PFSK-1 (cell line): ENCODE data around the gene KSR2.

Experiments
- FOXP2 ChIP-seq: optimal IDR thresholded peaks from 2 replicates; pipeline ENCODE3; 2011; ENCODE audit warnings: borderline replicate concordance, control low read depth, inconsistent platforms; ENCODE audit not compliant: insufficient read depth; ENCODE audit errors: extremely low read length, extremely low read depth
- POLR2AphosphoS5 ChIP-seq: IDR thresholded peaks from 2 replicates; pipeline ENCODE4 v1.6.1; 2012; ENCODE audit warnings: low read depth, mild to moderate bottlenecking, control low read depth, low read length, moderate library complexity
- SIN3A ChIP-seq: IDR thresholded peaks from 2 replicates; pipeline ENCODE4 v1.6.1; 2012; ENCODE audit warnings: mild to moderate bottlenecking, low read length, moderate library complexity, borderline replicate concordance; ENCODE audit not compliant: insufficient read depth
- TAF1 ChIP-seq: IDR thresholded peaks from 2 replicates; pipeline ENCODE4 v1.6.1; 2012; ENCODE audit warnings: low read length, control low read depth, borderline replicate concordance; ENCODE audit not compliant: insufficient read depth
- TF ChIP-seq, protein P1 (sequence below), 2 experiments: IDR thresholded peaks; 2 replicates each; pipeline versions ENCODE4 v1.6.1 to v1.8.0; 2011 to 2012; ENCODE audit warnings: low read depth in 2 of 2, low read length in 2 of 2, control low read depth in 1 of 2, inconsistent platforms in 1 of 2, mild to moderate bottlenecking in 1 of 2, moderate library complexity in 1 of 2; ENCODE audit not compliant: insufficient read depth in 1 of 2

KSR2 gene

DNA sequence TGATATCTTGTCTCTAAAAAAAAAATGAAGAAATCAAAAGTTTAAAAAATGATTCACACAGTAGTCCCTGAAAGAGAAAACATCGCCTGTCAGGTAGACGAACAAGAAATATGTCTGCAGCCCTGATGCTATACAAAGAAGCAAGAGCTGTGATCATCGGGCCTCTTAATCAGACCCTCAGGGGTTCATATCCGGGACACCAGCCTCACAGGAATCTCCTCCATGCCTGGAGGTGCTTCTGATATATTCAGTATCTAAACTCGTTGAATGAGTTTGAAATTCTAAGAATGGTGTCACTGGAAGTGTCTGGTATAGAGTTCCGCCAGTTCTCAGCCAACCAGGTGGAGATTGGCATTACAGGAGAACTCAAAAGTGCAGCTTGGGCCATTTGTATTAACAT, 64.7 kb downstream of the KSR2 start:
- no peak for TF ChIP-seq TAF1
- TF ChIP-seq, protein P1, sequence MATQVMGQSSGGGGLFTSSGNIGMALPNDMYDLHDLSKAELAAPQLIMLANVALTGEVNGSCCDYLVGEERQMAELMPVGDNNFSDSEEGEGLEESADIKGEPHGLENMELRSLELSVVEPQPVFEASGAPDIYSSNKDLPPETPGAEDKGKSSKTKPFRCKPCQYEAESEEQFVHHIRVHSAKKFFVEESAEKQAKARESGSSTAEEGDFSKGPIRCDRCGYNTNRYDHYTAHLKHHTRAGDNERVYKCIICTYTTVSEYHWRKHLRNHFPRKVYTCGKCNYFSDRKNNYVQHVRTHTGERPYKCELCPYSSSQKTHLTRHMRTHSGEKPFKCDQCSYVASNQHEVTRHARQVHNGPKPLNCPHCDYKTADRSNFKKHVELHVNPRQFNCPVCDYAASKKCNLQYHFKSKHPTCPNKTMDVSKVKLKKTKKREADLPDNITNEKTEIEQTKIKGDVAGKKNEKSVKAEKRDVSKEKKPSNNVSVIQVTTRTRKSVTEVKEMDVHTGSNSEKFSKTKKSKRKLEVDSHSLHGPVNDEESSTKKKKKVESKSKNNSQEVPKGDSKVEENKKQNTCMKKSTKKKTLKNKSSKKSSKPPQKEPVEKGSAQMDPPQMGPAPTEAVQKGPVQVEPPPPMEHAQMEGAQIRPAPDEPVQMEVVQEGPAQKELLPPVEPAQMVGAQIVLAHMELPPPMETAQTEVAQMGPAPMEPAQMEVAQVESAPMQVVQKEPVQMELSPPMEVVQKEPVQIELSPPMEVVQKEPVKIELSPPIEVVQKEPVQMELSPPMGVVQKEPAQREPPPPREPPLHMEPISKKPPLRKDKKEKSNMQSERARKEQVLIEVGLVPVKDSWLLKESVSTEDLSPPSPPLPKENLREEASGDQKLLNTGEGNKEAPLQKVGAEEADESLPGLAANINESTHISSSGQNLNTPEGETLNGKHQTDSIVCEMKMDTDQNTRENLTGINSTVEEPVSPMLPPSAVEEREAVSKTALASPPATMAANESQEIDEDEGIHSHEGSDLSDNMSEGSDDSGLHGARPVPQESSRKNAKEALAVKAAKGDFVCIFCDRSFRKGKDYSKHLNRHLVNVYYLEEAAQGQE (IDR thresholded peaks at IDR 0.05; ENCODE audit: insufficient read depth in 1 of 2, low read depth in 2 of 2, low read length in 2 of 2): no peak
- no peak for TF ChIP-seq POLR2AphosphoS5
- TF ChIP-seq SIN3A: no peak
- TF ChIP-seq FOXP2: no peak

DNA sequence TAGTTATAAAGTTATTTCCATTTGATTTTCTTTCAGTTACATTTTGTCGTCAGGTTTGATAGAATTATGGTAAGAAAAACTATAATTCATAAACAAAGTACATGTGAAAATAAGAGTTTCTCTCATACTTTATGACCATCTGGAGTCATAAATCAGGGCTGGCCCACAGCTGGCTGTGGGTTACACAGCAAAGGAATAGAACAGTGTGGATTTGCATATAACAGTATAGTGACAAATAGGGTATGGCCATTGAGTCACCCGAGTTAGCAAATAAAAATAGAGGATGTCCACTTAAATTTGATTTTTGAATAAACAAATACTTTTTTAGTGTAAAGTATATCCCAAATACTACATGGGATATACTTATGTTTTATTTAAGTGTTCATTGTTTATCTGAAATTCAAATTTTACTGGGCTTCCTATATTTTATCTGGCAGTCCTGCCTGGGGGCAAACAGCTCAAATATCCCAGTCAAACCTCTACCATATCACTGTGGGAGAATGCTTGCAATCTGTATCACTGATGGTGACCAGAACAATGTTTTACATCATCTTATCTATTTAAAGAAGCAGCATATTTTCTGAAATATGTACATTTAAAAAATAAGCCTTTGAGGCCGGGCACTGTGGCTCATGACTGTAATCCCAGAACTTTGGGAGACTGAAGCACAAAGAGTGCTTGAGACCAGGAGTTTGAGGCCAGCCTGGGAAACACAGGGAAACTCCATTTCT, 65.5 kb downstream of the KSR2 start:
- TF ChIP-seq SIN3A: no peak
- no peak for TF ChIP-seq POLR2AphosphoS5
- TF ChIP-seq, protein P1 (IDR thresholded peaks at IDR 0.05; ENCODE audit: insufficient read depth in 1 of 2, low read depth in 2 of 2, low read length in 2 of 2): no peak
- TF ChIP-seq TAF1: no peak
- TF ChIP-seq FOXP2: no peak

DNA sequence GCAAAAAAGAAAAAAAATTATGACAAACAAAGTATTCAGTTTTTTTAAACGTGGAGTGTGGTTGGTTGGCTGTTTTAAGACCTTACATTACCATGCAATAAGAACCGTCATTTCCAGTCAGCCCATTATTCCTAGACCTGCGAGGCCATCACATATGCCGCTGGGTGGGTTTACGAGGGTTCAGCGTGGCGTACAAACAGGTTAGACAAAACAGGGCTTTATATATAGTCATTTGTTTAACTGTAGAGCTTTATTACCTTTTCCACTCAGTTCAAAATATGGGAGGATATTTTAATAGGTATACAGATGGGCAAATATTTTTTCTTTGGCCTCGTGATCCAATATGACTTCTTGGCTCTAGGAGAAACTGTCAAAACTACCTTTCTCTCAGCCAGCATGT, 67.2 kb downstream of the KSR2 start:
- TF ChIP-seq, protein P1 (IDR thresholded peaks at IDR 0.05; ENCODE audit: insufficient read depth in 1 of 2, low read depth in 2 of 2, low read length in 2 of 2): no peak
- no peak for TF ChIP-seq SIN3A
- no peak for TF ChIP-seq FOXP2
- TF ChIP-seq POLR2AphosphoS5: no peak
- TF ChIP-seq TAF1: no peak

DNA sequence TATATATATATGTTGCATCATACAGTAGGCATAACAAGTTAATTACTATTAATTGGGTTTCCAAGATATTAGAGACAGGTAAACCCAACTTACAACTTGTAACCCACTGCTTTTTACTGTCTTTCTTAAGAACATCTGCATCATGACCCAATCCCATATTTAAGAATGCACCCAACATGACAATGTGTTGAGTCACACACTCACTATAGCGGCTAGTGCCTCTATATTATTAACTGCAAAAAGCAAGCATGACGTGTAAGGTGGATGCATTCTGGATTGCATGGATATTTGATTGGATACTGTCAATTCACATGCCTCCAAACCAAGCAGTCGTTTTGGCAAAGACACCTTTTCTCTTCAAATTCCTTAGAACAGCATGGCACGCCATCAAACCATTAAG, 68.2 kb downstream of the KSR2 start:
- TF ChIP-seq FOXP2 (no peak), POLR2AphosphoS5 (no peak), TAF1 (no peak), SIN3A (no peak)
- TF ChIP-seq, protein P1 (IDR thresholded peaks at IDR 0.05; ENCODE audit: insufficient read depth in 1 of 2, low read depth in 2 of 2, low read length in 2 of 2): no peak
